Brain microvascular endothelial cell (primary cell): ENCODE measurements around the gene RCL1.

ENCODE experiments used
- DNase-seq: peaks from one replicate; pipeline ENCODE4 v3.0.0-alpha.2; 2020
- H3K27ac ChIP-seq: fragments of 250-450 bp; sonication (Bioruptor Pico); 2 replicates; pipeline ENCODE4 v1.5.1; 2020; ENCODE audit warnings: mild to moderate bottlenecking, moderate library complexity
- H3K27me3 ChIP-seq: fragments of 250-450 bp; sonication (Bioruptor Pico); replicated peaks from 2 replicates; pipeline ENCODE4 v1.5.1; 2020; ENCODE audit warnings: mild to moderate bottlenecking
- H3K36me3 ChIP-seq: fragments of 250-450 bp; sonication (Bioruptor Pico); replicated peaks from 2 replicates; pipeline ENCODE4 v1.5.1; 2020; ENCODE audit warnings: mild to moderate bottlenecking
- H3K4me3 ChIP-seq: 2 replicates; pipeline ENCODE4 v1.5.1; 2011; ENCODE audit warnings: low read depth, mild to moderate bottlenecking, control low read depth, low read length, moderate library complexity
- in situ Hi-C: cut with HindIII; loops from 2 replicates; pipeline ENCODE4 v1.10.0; 2017; ENCODE audit warnings: low sequenced_read_pairs, low pct_ligation_motif_present
- TF ChIP-seq, protein P1 (sequence below): IDR thresholded peaks from 2 replicates; pipeline ENCODE4 v1.5.1; 2011; ENCODE audit warnings: low read depth, mild to moderate bottlenecking, moderate library complexity, low read length, control low read depth, inconsistent platforms; ENCODE audit errors: missing control alignments

The RCL1 gene

DNA sequence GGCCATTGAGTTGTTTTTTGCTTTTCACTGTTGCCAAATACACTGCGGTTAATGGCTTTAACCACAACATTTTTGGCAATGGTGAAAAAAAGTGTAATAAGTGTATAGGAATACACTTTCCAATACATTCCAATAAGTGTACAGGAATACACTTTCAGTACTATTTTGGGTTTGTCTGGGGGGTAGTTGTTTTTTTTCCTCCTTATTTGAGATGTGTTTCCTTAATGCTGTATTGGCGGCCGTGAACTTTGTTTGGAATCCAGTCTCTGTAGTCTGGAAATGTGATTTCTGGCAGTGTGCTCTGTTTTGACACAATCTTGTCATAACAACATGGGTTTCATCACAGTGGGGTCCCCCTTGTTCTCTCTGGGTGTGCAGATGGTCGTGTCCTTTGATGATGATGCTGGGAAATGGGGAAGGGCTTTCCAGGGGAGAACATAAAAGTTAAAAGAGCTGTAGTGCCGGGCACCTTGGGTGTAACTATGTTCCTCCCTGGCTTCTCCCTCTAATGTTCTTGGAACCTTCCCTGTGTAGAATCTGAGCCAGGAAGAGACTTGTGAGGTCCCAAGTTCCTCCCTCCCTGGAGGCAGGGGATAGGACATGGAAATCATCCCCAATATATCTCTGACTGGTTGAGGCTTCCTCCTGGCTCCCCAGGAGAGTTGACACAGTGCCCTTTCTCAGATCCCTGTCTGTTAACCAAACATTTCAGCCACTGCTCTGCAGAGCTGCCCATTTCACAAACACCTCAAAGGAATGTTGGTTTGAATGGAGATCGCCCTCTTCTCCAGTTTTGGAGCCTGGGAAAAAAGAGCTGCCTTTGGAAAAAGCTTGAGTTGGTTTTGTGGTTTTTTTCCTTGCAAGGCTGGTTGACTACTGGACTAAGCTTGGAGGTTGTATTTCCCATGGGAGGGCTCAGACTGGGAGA lies 44.8 kb downstream of the RCL1 start:
- Histone ChIP-seq H3K4me3 (no peak overlapping the region), H3K27ac (peak overlapping the region; percentile 98), H3K36me3 (no peaks in the 10 kb centered on the region), H3K27me3 (no peaks in the 10 kb centered on the region)
- in situ Hi-C loops, result no loop called here
- TF ChIP-seq, protein P1, sequence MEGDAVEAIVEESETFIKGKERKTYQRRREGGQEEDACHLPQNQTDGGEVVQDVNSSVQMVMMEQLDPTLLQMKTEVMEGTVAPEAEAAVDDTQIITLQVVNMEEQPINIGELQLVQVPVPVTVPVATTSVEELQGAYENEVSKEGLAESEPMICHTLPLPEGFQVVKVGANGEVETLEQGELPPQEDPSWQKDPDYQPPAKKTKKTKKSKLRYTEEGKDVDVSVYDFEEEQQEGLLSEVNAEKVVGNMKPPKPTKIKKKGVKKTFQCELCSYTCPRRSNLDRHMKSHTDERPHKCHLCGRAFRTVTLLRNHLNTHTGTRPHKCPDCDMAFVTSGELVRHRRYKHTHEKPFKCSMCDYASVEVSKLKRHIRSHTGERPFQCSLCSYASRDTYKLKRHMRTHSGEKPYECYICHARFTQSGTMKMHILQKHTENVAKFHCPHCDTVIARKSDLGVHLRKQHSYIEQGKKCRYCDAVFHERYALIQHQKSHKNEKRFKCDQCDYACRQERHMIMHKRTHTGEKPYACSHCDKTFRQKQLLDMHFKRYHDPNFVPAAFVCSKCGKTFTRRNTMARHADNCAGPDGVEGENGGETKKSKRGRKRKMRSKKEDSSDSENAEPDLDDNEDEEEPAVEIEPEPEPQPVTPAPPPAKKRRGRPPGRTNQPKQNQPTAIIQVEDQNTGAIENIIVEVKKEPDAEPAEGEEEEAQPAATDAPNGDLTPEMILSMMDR, result no peak
- peak; percentile 90 for DNase-seq

DNA sequence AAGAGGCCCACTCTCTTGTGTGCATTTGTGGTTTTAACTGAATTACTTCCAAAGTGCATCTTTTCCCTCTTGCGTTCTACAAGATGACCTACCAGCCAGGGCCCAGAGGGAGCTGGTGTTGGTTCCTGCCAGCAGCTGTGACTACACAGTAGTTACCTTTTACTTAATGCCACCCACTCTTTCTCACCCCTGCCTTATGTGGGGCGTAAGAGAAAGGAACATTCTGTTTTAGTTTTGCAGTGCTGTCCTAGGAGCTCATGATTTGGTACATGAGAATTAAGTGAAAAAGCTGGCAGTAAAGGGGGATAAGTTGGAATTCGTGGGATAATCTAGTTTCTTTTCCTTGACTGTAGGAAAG lies 45.4 kb downstream of the RCL1 start:
- Histone ChIP-seq H3K27me3 (no peaks in the 10 kb centered on the region), H3K36me3 (no peaks in the 10 kb centered on the region), H3K27ac (peak overlapping the region; percentile 98), H3K4me3 (no peak overlapping the region)
- TF ChIP-seq, protein P1, result peak; percentile 16
- DNase-seq, result no peak
- in situ Hi-C loops, result no loop called here

DNA sequence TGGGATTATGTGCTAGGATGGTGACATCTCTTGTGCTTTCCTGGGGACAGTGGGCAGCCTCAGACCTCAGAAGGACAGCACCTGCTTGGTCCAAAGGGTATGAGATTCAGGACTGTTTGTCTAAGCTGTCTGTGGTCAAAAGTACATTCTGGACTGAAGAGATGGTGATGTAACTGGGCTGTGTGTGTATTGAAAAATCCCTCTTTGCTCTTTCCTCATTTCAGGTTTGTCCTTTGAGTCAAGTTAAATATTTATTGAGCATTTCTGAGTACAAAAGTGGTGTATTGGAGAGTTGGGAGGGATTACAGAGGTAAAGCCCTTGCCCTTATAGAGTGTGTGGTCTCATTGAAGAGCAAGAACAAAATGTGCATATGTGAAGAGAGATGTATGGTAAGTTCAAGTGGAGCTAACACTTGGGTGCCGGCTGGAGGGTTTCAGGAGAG lies 46.7 kb downstream of the RCL1 start:
- TF ChIP-seq, protein P1, result no peak
- Histone ChIP-seq H3K36me3 (peaks cover under 1% of the 10 kb centered on the region), H3K27ac (no peak overlapping the region), H3K4me3 (no peak overlapping the region), H3K27me3 (no peaks in the 10 kb centered on the region)
- in situ Hi-C loops, result no loop called here
- peak; percentile 51 for DNase-seq

DNA sequence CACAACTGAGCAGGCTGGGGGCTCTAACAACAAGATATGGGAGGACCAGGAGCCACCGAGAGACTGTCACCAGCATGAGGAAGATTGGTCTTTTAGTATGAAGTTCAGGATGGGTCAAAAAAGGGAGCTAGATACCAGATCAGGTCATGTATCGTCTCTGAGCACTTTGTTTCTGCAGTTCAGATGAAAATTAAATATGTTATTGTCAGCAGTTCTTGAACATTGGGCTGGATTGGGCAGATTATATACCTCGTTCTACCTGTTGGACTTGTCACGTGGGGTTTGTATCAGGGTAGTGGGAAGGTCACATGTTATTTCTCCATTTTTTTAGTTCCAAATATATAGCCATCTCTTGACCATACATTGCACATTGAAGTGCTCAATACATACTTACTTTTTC lies 47.3 kb downstream of the RCL1 start:
- Histone ChIP-seq H3K27ac (no peak overlapping the region), H3K4me3 (no peak overlapping the region), H3K27me3 (no peaks in the 10 kb centered on the region), H3K36me3 (peaks cover 6% of the 10 kb centered on the region)
- TF ChIP-seq, protein P1, result no peak
- in situ Hi-C loops, result no loop called here
- no peak for DNase-seq

- no peak for DNase-seq
- Histone ChIP-seq H3K36me3 (peaks cover 10% of the 10 kb centered on the region), H3K4me3 (no peak overlapping the region), H3K27me3 (no peaks in the 10 kb centered on the region), H3K27ac (no peak overlapping the region)
- TF ChIP-seq, protein P1, result no peak
- in situ Hi-C loops, result no loop called here
These were observed 49.5 kb downstream of the RCL1 start for GRCh38 chr9:4842213-4842612.
